GM12864 (cell line): ENCODE measurements around the gene BTNL9.

Source experiments
- DNase-seq: peaks from one replicate; pipeline ENCODE4 v3.0.0-alpha.2; 2011; ENCODE audit warnings: low read depth
- H3K4me3 ChIP-seq: 2 replicates; pipeline ENCODE4 v1.5.1; 2011; ENCODE audit warnings: mild to moderate bottlenecking, low read depth, low read length, control low read depth
- CTCF ChIP-seq: IDR thresholded peaks from 2 replicates; pipeline ENCODE4 v1.5.1; 2011; ENCODE audit warnings: low read depth, mild to moderate bottlenecking, moderate library complexity, low read length, control low read depth, inconsistent platforms; ENCODE audit errors: missing control alignments

The BTNL9 gene

GRCh38 chr5:181063514-181063913 is 23.4 kb downstream of the BTNL9 start:
- no peak for DNase-seq
- no peak for TF ChIP-seq CTCF
- no peak overlapping the region for H3K4me3 ChIP-seq

- no peak for DNase-seq
- TF ChIP-seq CTCF = no peak
- no peak overlapping the region for H3K4me3 ChIP-seq
Observed at GRCh38 chr5:181064987-181065386, 24.9 kb downstream of the BTNL9 start.

- TF ChIP-seq CTCF = no peak
- no peak for DNase-seq
- no peak overlapping the region for H3K4me3 ChIP-seq
Observed at GRCh38 chr5:181069767-181070491, 29.9 kb downstream of the BTNL9 start.

GRCh38 chr5:181070523-181070922 is 30.5 kb downstream of the BTNL9 start:
- no peak for TF ChIP-seq CTCF
- no peak for DNase-seq
- no peak overlapping the region for H3K4me3 ChIP-seq

- H3K4me3 ChIP-seq = no peak overlapping the region
- DNase-seq = no peak
- TF ChIP-seq CTCF = no peak
Observed at GRCh38 chr5:181071257-181071656, 31.2 kb downstream of the BTNL9 start.

GRCh38 chr5:181076920-181077319 is 36.9 kb downstream of the BTNL9 start:
- H3K4me3 ChIP-seq = no peak overlapping the region
- no peak for TF ChIP-seq CTCF

GRCh38 chr5:181081989-181082388 is 41.9 kb downstream of the BTNL9 start:
- no peak for DNase-seq
- no peak overlapping the region for H3K4me3 ChIP-seq
- no peak for TF ChIP-seq CTCF

More at GRCh38 chr5:181076920-181077319, 36.9 kb downstream of the BTNL9 start:
- DNase-seq = no peak
